B cell (primary cell): Measurements from ENCODE around the gene PGAM1. TPM values are rescaled to one million over a fixed set of nuclear protein-coding genes. Genes with fewer than 3 reads are reported as not detected.

Experiments used
- ATAC-seq: fragments of 200-7000 bp; cut with Tn5 transposase; one replicate; pipeline ENCODE4 v1.10.0; 2021; ENCODE audit warnings: low read depth, mild to moderate bottlenecking, moderate number of reproducible peaks, moderate library complexity
- CTCF ChIA-PET: fragments of 350-600 bp; sonication (Branson Sonifier 250); formaldehyde crosslinking; loops from one replicate; lab custom pipeline; 2021; ENCODE audit warnings: antibody characterized with exemption, inconsistent platforms; lab: Charles Lee
- POLR2A ChIA-PET: fragments of 350-600 bp; sonication (Branson Sonifier 250); formaldehyde crosslinking; loops from one replicate; lab custom pipeline; 2021; ENCODE audit warnings: antibody characterized with exemption; lab: Charles Lee
- DNase-seq: peaks from one replicate; pipeline ENCODE4 v3.0.0; 2013
- H2AFZ ChIP-seq: 2 replicates; pipeline ENCODE4 v1.6.1; 2012; ENCODE audit warnings: mild to moderate bottlenecking, low read depth, low read length; ENCODE audit not compliant: insufficient read depth, poor library complexity, severe bottlenecking
- H3K27ac ChIP-seq, 2 donors: 1 replicate in 1 of 2; 2 replicates in 1 of 2; pipeline ENCODE4 v1.5.1; 2012 to 2013; ENCODE audit warnings: low read length in 2 of 2, mild to moderate bottlenecking in 2 of 2, moderate library complexity in 1 of 2
- H3K27me3 ChIP-seq, 4 experiments: fragments of 200-600 bp in 1 of 4; sonication (generic) in 1 of 4; replicated peaks in 1 of 4; 1 replicate in 2 of 4; 2 replicates in 2 of 4; pipeline versions ENCODE4 v1.6.1 to v1.7.0; 2013 to 2016; ENCODE audit warnings: low read length in 3 of 4, mild to moderate bottlenecking in 2 of 4, mixed read lengths in 1 of 4, moderate library complexity in 1 of 4; ENCODE audit not compliant: insufficient read depth in 4 of 4, control insufficient read depth in 3 of 4; ENCODE audit errors: control extremely low read depth in 1 of 4
- H3K36me3 ChIP-seq, 2 experiments: replicated peaks in 1 of 2; 1 replicate in 1 of 2; 2 replicates in 1 of 2; pipeline versions ENCODE4 v1.6.1 to v1.7.1; 2013; ENCODE audit warnings: low read length in 1 of 2; ENCODE audit not compliant: insufficient read depth in 2 of 2, control insufficient read depth in 1 of 2; ENCODE audit errors: control extremely low read depth in 1 of 2, extremely low read depth in 1 of 2
- H3K4me1 ChIP-seq, 2 donors: fragments of 200-600 bp in 1 of 2; sonication (generic) in 1 of 2; 1 replicate in 1 of 2; 2 replicates in 1 of 2; pipeline versions ENCODE4 v1.5.1 to v1.6.1; 2013 to 2017; ENCODE audit warnings: low read length in 2 of 2; ENCODE audit not compliant: control insufficient read depth in 2 of 2, insufficient read depth in 2 of 2
- H3K4me2 ChIP-seq: replicated peaks from 2 replicates; pipeline ENCODE3; 2012; ENCODE audit warnings: mild to moderate bottlenecking, low read depth, low read length; ENCODE audit not compliant: poor library complexity, severe bottlenecking
- H3K4me3 ChIP-seq, 5 experiments: fragments of 200-600 bp in 1 of 5; sonication (generic) in 1 of 5; 1 replicate in 3 of 5; 2 replicates in 2 of 5; pipeline versions ENCODE4 v1.5.1 to v1.7.0; 2011 to 2016; ENCODE audit warnings: low read length in 4 of 5, mild to moderate bottlenecking in 4 of 5, low read depth in 2 of 5, control low read depth in 1 of 5, moderate library complexity in 1 of 5; ENCODE audit not compliant: insufficient read depth in 1 of 5; ENCODE audit errors: control extremely low read depth in 1 of 5, extremely low read depth in 1 of 5
- H3K79me2 ChIP-seq: fragments of 200-600 bp; sonication (generic); one replicate; pipeline ENCODE4 v1.6.0; 2016; ENCODE audit warnings: low read length; ENCODE audit not compliant: control insufficient read depth, insufficient read depth
- H3K9ac ChIP-seq: fragments of 200-600 bp; sonication (generic); 2 replicates; pipeline ENCODE4 v1.6.1; 2017; ENCODE audit warnings: mild to moderate bottlenecking, low read length, moderate library complexity
- H3K9me3 ChIP-seq, 3 donors: one replicate each; pipeline versions ENCODE4 v1.6.1 to v1.7.1; 2013; ENCODE audit warnings: low read length in 2 of 3; ENCODE audit not compliant: control insufficient read depth in 2 of 3, insufficient read depth in 1 of 3; ENCODE audit errors: control extremely low read depth in 1 of 3
- H4K20me1 ChIP-seq: 2 replicates; pipeline ENCODE4 v1.6.0; 2012; ENCODE audit warnings: mild to moderate bottlenecking, low read length; ENCODE audit not compliant: insufficient read depth, control insufficient read depth, poor library complexity, severe bottlenecking
- H3K27ac Mint-ChIP-seq: one replicate; pipeline ENCODE4 v1.8.0; 2021; ENCODE audit warnings: mixed read lengths
- H3K27me3 Mint-ChIP-seq: one replicate; pipeline ENCODE4 v1.8.0; 2021; ENCODE audit warnings: mixed read lengths
- H3K4me1 Mint-ChIP-seq: one replicate; pipeline ENCODE4 v1.8.0; 2021; ENCODE audit warnings: mixed read lengths
- H3K4me3 Mint-ChIP-seq: one replicate; pipeline ENCODE4 v1.8.0; 2021; ENCODE audit warnings: mixed read lengths
- H3K9me3 Mint-ChIP-seq: one replicate; pipeline ENCODE4 v1.8.0; 2022; ENCODE audit warnings: mixed read lengths; ENCODE audit not compliant: insufficient read depth
- CTCF ChIP-seq: fragments of 200-600 bp; IDR thresholded peaks from one replicate; pipeline ENCODE4 v1.8.0; 2022; ENCODE audit warnings: antibody characterized with exemption, mild to moderate bottlenecking
- EZH2 ChIP-seq: IDR thresholded peaks from 2 replicates; pipeline ENCODE4 v1.6.1; 2012; ENCODE audit warnings: borderline replicate concordance, low read depth, mild to moderate bottlenecking, moderate library complexity, low read length; ENCODE audit not compliant: insufficient read depth, poor library complexity, severe bottlenecking
- WGBS: methylation state at CpG from one replicate; pipeline ENCODE4 v1.1.5; 2013; ENCODE audit warnings: missing lambda C conversion rate; ENCODE audit not compliant: insufficient coverage; 5-methylcytosine and 5-hydroxymethylcytosine counted together
- intact Hi-C: fragments of 100-400 bp; cut with micrococcal nuclease; formaldehyde crosslinking; loops from one replicate; pipeline ENCODE4 v1.10.0; 2022
- polyA plus RNA-seq: library from polyadenylated mRNA; depleted of rRNA; stranded (reverse); fragments of >200 nt; gene quantifications from 2 replicates; pipeline ENCODE4 v1.2.3, GENCODE V29; 2012
- total RNA-seq, 2 donors: library from RNA; stranded (reverse); fragments of 120-200 nt in 1 of 2; gene quantifications; 1 replicate in 1 of 2; 2 replicates in 1 of 2; pipeline versions ENCODE4 v1.2.3 to v1.2.4, GENCODE V29; 2013 to 2022

The PGAM1 gene
- total and polyA plus RNA-seq, 2 donors (not counting 1 experiment from before 2014, with no cell fraction given) = 48.7 to 83.4 TPM

GRCh38 chr10:97390091-97390490, 35.9 kb upstream of the PGAM1 start:
- ATAC-seq = no peak
- H4K20me1 ChIP-seq = no peaks in the 10 kb centered on the region
- no peak overlapping the region for H3K4me2 ChIP-seq
- no peaks in the 10 kb centered on the region for H3K4me1 ChIP-seq
- H3K27me3 ChIP-seq = no peaks in the 10 kb centered on the region
- Mint-ChIP-seq H3K27me3 (no peaks in the 10 kb centered on the region), H3K9me3 (no peaks in the 10 kb centered on the region), H3K4me3 (no peak overlapping the region), H3K27ac (no peak overlapping the region), H3K4me1 (no peaks in the 10 kb centered on the region)
- peaks cover 16 to 52% of the 10 kb centered on the region in 2 experiments for H3K36me3 ChIP-seq
- ChIA-PET CTCF (no interaction called here), POLR2A (no interaction called here)
- no peak overlapping the region for H3K27ac ChIP-seq
- no peak for DNase-seq
- intact Hi-C loops = no loop called here
- H3K79me2 ChIP-seq = no peaks in the 10 kb centered on the region
- TF ChIP-seq EZH2 (no peak), CTCF (no peak)
- 100% methylated on average over 5 of the region's 5 CpGs for WGBS
- no peak overlapping the region for H3K9ac ChIP-seq
- H2AFZ ChIP-seq = no peak overlapping the region
- no peak overlapping the region for H3K4me3 ChIP-seq
- no peaks in the 10 kb centered on the region for H3K9me3 ChIP-seq

GRCh38 chr10:97393034-97393573, 32.9 kb upstream of the PGAM1 start:
- Mint-ChIP-seq H3K27ac (no peak overlapping the region), H3K9me3 (no peaks in the 10 kb centered on the region), H3K27me3 (no peaks in the 10 kb centered on the region), H3K4me1 (no peaks in the 10 kb centered on the region), H3K4me3 (no peak overlapping the region)
- Histone ChIP-seq H3K4me3 (no peak overlapping the region), H3K4me1 (no peaks in the 10 kb centered on the region), H3K4me2 (no peak overlapping the region), H3K79me2 (peaks cover 7% of the 10 kb centered on the region), H4K20me1 (no peaks in the 10 kb centered on the region), H2AFZ (no peak overlapping the region), H3K27me3 (no peaks in the 10 kb centered on the region), H3K27ac (no peak overlapping the region), H3K36me3 (peaks cover 15 to 53% of the 10 kb centered on the region in 2 experiments), H3K9me3 (no peaks in the 10 kb centered on the region), H3K9ac (no peak overlapping the region)
- no peak for ATAC-seq
- no peak for DNase-seq
- POLR2A ChIA-PET = no interaction called here
- intact Hi-C loops = no loop called here
- CTCF ChIA-PET = no interaction called here
- 75% methylated on average over 6 of the region's 8 CpGs for WGBS
- TF ChIP-seq EZH2 (no peak), CTCF (no peak)
